HL-60 (cell line): ENCODE data around the gene MYO5C.

ENCODE experiments used
- DNase-seq, 2 experiments: peaks; one replicate each; pipeline ENCODE4 v3.0.0-alpha.2; 2010 to 2020; ENCODE audit warnings: low read depth in 1 of 2, low spot score in 1 of 2
- H3K27ac ChIP-seq: fragments of 250-450 bp; sonication (Bioruptor Pico); replicated peaks from 2 replicates; pipeline ENCODE4 v1.5.1; 2020; ENCODE audit warnings: mild to moderate bottlenecking, moderate library complexity
- H3K27me3 ChIP-seq: fragments of 250-450 bp; sonication (Bioruptor Pico); 2 replicates; pipeline ENCODE4 v1.5.1; 2021; ENCODE audit warnings: mild to moderate bottlenecking, moderate library complexity; ENCODE audit not compliant: insufficient read depth, poor library complexity, severe bottlenecking
- H3K4me3 ChIP-seq: replicated peaks from 2 replicates; pipeline ENCODE4 v1.5.1; 2011; ENCODE audit warnings: mild to moderate bottlenecking, control low read depth, low read length; ENCODE audit not compliant: insufficient read depth
- GABPA ChIP-seq: IDR thresholded peaks from 2 replicates; pipeline ENCODE4 v1.6.1; 2012; ENCODE audit warnings: low read depth
- POLR2AphosphoS5 ChIP-seq: IDR thresholded peaks from 2 replicates; pipeline ENCODE4 v1.6.1; 2012; ENCODE audit warnings: low read depth
- SPI1 ChIP-seq: IDR thresholded peaks from 2 replicates; pipeline ENCODE4 v1.6.1; 2012; ENCODE audit warnings: low read depth, mild to moderate bottlenecking, borderline replicate concordance
- TF ChIP-seq, protein P1 (sequence below): IDR thresholded peaks from 2 replicates; pipeline ENCODE4 v1.6.1; 2012; ENCODE audit warnings: low read depth; ENCODE audit not compliant: insufficient replicate concordance
- TF ChIP-seq, protein P2 (sequence below): IDR thresholded peaks from one replicate; pipeline ENCODE4 v1.5.1; 2011; ENCODE audit warnings: low read length, control low read depth, inconsistent platforms; ENCODE audit not compliant: insufficient read depth

The MYO5C gene

DNA sequence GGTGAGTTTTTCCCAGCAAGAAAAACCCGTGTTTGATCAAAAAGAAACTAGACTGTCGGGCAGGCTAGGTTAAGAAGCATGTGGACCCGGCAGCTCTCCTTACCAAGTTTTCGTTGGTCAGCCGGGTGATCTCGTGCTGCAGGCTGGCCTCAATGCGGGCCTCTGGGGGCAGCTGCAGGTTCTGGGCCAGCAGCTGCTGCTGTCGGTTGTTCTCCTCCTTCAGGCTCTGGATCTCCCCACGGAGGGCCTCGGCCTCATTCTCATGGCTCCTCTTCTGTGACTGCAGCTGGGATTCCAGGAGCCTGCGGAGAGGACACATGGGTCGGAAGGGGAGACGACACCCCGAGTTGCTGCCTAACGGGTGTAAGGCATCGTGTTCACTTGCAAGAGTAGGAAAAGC lies 44.5 kb upstream of the MYO5C start:
- no peak for TF ChIP-seq SPI1
- Histone ChIP-seq H3K27ac (no peak overlapping the region), H3K4me3 (no peak overlapping the region), H3K27me3 (no peaks in the 10 kb centered on the region)
- DNase-seq: no peak

DNA sequence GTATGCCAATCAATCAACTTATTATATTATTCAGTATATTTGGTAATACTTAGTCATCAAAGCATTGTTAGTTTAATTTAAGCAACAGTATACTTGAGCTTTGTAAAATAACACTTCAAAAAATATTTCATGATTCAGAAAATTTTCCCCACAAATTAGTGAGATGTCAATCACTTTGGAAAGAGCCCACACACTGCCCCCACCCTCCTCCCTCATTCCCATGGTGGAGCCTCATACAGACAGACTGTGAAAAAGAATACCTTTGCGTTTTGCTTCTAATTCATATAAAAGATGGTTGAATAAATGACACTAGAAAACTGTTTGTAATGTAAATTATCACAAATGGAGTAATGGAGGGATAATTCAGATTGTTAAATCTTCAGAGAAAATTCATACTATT lies 43.3 kb upstream of the MYO5C start:
- no peak overlapping the region for H3K4me3 ChIP-seq
- H3K27me3 ChIP-seq: no peaks in the 10 kb centered on the region
- no peak overlapping the region for H3K27ac ChIP-seq
- no peak for DNase-seq
- TF ChIP-seq GABPA: no peak
- TF ChIP-seq, protein P1, sequence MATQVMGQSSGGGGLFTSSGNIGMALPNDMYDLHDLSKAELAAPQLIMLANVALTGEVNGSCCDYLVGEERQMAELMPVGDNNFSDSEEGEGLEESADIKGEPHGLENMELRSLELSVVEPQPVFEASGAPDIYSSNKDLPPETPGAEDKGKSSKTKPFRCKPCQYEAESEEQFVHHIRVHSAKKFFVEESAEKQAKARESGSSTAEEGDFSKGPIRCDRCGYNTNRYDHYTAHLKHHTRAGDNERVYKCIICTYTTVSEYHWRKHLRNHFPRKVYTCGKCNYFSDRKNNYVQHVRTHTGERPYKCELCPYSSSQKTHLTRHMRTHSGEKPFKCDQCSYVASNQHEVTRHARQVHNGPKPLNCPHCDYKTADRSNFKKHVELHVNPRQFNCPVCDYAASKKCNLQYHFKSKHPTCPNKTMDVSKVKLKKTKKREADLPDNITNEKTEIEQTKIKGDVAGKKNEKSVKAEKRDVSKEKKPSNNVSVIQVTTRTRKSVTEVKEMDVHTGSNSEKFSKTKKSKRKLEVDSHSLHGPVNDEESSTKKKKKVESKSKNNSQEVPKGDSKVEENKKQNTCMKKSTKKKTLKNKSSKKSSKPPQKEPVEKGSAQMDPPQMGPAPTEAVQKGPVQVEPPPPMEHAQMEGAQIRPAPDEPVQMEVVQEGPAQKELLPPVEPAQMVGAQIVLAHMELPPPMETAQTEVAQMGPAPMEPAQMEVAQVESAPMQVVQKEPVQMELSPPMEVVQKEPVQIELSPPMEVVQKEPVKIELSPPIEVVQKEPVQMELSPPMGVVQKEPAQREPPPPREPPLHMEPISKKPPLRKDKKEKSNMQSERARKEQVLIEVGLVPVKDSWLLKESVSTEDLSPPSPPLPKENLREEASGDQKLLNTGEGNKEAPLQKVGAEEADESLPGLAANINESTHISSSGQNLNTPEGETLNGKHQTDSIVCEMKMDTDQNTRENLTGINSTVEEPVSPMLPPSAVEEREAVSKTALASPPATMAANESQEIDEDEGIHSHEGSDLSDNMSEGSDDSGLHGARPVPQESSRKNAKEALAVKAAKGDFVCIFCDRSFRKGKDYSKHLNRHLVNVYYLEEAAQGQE: no peak
- no peak for TF ChIP-seq POLR2AphosphoS5
- no peak for TF ChIP-seq SPI1
- TF ChIP-seq, protein P2, sequence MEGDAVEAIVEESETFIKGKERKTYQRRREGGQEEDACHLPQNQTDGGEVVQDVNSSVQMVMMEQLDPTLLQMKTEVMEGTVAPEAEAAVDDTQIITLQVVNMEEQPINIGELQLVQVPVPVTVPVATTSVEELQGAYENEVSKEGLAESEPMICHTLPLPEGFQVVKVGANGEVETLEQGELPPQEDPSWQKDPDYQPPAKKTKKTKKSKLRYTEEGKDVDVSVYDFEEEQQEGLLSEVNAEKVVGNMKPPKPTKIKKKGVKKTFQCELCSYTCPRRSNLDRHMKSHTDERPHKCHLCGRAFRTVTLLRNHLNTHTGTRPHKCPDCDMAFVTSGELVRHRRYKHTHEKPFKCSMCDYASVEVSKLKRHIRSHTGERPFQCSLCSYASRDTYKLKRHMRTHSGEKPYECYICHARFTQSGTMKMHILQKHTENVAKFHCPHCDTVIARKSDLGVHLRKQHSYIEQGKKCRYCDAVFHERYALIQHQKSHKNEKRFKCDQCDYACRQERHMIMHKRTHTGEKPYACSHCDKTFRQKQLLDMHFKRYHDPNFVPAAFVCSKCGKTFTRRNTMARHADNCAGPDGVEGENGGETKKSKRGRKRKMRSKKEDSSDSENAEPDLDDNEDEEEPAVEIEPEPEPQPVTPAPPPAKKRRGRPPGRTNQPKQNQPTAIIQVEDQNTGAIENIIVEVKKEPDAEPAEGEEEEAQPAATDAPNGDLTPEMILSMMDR: no peak

DNA sequence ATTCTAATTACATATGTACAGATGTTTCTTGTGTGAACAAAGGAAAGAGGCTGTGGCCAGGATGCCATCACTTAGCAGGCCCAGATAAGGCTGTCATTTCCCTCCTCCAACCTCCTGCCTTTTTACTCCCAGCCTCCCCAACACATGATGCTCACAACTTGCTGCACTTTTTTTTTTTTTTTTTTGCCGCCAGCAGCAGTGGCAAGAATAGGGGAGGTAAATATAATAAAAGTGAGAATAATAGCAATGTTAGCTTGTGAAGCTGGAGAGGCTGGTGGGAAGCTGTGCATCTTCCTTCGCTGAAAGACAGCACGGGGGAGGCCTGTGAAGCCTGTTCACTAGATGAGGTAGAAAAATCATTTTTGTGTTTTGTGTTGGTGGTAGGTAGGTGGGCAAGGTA lies 42.5 kb upstream of the MYO5C start:
- DNase-seq: no peak
- no peak overlapping the region for H3K27ac ChIP-seq
- H3K27me3 ChIP-seq: no peaks in the 10 kb centered on the region
- TF ChIP-seq GABPA: no peak
- no peak for TF ChIP-seq POLR2AphosphoS5
- TF ChIP-seq SPI1: no peak
- TF ChIP-seq, protein P2: no peak
- TF ChIP-seq, protein P1: no peak
- H3K4me3 ChIP-seq: no peak overlapping the region

DNA sequence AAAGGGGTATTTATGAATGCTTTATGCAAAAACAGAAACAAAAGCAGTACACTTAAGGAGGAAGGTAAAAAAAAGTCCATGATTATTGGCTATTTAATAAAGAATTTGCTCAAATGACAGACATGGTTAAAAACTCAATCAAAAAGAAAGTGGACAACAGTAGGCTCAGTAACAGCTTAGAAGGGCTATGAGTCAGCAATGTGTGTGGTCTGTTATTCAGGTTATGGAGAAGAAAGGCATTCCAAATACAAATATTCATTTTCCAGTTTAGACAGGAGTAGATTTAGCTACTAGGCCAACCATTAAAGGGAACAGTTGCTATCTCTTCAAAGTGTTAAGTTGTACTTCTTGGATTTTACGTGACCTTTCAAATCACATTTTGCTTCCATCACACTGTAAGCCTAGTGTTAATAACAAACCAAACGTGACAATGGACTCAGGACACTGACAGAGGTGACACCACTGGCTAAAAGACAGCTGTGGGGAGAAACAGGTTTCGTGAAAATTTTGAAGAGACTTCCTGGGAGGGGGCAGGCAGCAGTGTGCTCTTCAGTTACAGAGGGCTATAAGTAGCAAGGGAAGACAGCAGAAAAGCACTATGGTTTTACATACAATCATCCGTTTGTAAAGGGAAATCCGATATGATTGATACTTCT lies 41.7 kb upstream of the MYO5C start:
- no peak overlapping the region for H3K27ac ChIP-seq
- H3K4me3 ChIP-seq: no peak overlapping the region

More for the DNA sequence above, 41.7 kb upstream of the MYO5C start:
- DNase-seq: no peak
- H3K27me3 ChIP-seq: no peaks in the 10 kb centered on the region
- TF ChIP-seq, protein P2: no peak
- TF ChIP-seq POLR2AphosphoS5: no peak
- no peak for TF ChIP-seq GABPA
- no peak for TF ChIP-seq SPI1
- TF ChIP-seq, protein P1: no peak
